Measurements from ENCODE around the gene NDUFA12.

DNA sequence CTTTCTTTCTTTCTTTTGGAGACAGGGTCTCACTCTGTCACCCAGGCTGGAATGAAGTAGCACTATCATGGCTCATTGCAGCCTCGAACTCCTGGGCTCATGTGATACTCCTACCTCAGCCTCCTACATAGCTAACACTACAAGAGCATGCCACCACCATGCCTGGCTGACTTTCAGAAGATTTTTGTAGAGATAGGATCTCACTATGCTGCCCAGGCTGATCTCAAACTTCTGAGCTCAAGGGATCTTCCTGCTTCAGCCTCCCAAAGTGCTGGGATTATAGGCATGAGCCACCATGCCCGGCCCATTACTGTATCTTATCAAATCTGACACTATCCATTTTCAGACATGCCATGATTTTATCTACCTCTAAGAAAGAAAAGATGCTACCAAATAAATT is 31.6 kb downstream of the NDUFA12 start:
- TF ChIP-seq, protein P1, sequence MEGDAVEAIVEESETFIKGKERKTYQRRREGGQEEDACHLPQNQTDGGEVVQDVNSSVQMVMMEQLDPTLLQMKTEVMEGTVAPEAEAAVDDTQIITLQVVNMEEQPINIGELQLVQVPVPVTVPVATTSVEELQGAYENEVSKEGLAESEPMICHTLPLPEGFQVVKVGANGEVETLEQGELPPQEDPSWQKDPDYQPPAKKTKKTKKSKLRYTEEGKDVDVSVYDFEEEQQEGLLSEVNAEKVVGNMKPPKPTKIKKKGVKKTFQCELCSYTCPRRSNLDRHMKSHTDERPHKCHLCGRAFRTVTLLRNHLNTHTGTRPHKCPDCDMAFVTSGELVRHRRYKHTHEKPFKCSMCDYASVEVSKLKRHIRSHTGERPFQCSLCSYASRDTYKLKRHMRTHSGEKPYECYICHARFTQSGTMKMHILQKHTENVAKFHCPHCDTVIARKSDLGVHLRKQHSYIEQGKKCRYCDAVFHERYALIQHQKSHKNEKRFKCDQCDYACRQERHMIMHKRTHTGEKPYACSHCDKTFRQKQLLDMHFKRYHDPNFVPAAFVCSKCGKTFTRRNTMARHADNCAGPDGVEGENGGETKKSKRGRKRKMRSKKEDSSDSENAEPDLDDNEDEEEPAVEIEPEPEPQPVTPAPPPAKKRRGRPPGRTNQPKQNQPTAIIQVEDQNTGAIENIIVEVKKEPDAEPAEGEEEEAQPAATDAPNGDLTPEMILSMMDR (conservative IDR thresholded peaks at IDR 0.05; ENCODE audit: low read depth, low read length) = no peak
- TF ChIP-seq EZH2 (IDR thresholded peaks at IDR 0.05; ENCODE audit: low read length, unreplicated experiment) (no peak), EZH2phosphoT487 (IDR thresholded peaks at IDR 0.05; ENCODE audit: borderline replicate concordance, low read length) (no peak)

Data from PC-3 (cell line).